SK-N-SH (cell line): ENCODE measurements around the gene SDK1. TPM values are rescaled to one million over a fixed set of nuclear protein-coding genes. Genes with fewer than 3 reads are reported as not detected.

Source experiments
- CTCF ChIA-PET: fragments of 300-600, 350-600 bp; formaldehyde crosslinking; extraction: SDS; loops from one replicate; lab custom pipeline; 2021; lab: Yijun Ruan, JAX
- POLR2A ChIA-PET: fragments of 350-600 bp; sonication (Branson Sonifier 250); formaldehyde crosslinking; extraction: SDS; loops from one replicate; lab custom pipeline; 2020; ENCODE audit warnings: antibody characterized with exemption, inconsistent platforms; lab: Yijun Ruan, JAX
- DNase-seq: peaks from one replicate; pipeline ENCODE4 v3.0.0; 2012
- H2AFZ ChIP-seq: fragments of 200-600 bp; sonication (generic); 2 replicates; pipeline ENCODE4 v1.8.1; 2016; ENCODE audit warnings: antibody characterized with exemption, mild to moderate bottlenecking, low read depth
- H3F3A ChIP-seq: fragments of 200-600 bp; sonication (generic); replicated peaks from 2 replicates; pipeline ENCODE3; 2016; ENCODE audit warnings: antibody characterized with exemption, mild to moderate bottlenecking; ENCODE audit not compliant: insufficient read depth
- H3K27ac ChIP-seq, 2 experiments: fragments of 200-500 bp in 1 of 2; fragments of 200-600 bp in 1 of 2; sonication (Bioruptor generic) in 1 of 2; sonication (generic), shearing (Covaris generic) in 1 of 2; 2 replicates each; pipeline versions ENCODE4 v1.5.1 to v1.6.1; 2014 to 2016; ENCODE audit warnings: low read depth in 2 of 2, inconsistent platforms in 1 of 2, low read length in 1 of 2, mild to moderate bottlenecking in 1 of 2, mixed read lengths in 1 of 2
- H3K27me3 ChIP-seq: fragments of 200-600 bp; sonication (generic), shearing (Covaris generic); 2 replicates; pipeline ENCODE4 v1.6.1; 2016; ENCODE audit warnings: mixed run types; ENCODE audit not compliant: insufficient read depth
- H3K36me3 ChIP-seq, 2 experiments: fragments of 200-500 bp in 1 of 2; fragments of 200-600 bp in 1 of 2; sonication (Bioruptor generic) in 1 of 2; sonication (generic) in 1 of 2; replicated peaks in 1 of 2; 2 replicates each; pipeline versions ENCODE3 to v1.5.1; 2014 to 2016; ENCODE audit warnings: low read length in 1 of 2, mild to moderate bottlenecking in 1 of 2; ENCODE audit not compliant: insufficient read depth in 2 of 2, control insufficient read depth in 1 of 2
- H3K4me1 ChIP-seq, 2 experiments: fragments of 200-500 bp in 1 of 2; fragments of 200-600 bp in 1 of 2; sonication (Bioruptor generic) in 1 of 2; sonication (generic), shearing (Covaris generic) in 1 of 2; 2 replicates each; pipeline versions ENCODE4 v1.5.1 to v1.6.1; 2014 to 2016; ENCODE audit warnings: low read depth in 1 of 2, low read length in 1 of 2, mixed run types in 1 of 2; ENCODE audit not compliant: insufficient read depth in 2 of 2, control insufficient read depth in 1 of 2
- H3K4me2 ChIP-seq: fragments of 200-600 bp; sonication (generic), shearing (Covaris generic); 2 replicates; pipeline ENCODE4 v1.6.1; 2017; ENCODE audit warnings: mixed run types
- H3K4me3 ChIP-seq, 2 experiments: fragments of 200-500 bp in 1 of 2; fragments of 200-600 bp in 1 of 2; sonication (Bioruptor generic) in 1 of 2; sonication (generic), shearing (Covaris generic) in 1 of 2; 2 replicates each; pipeline versions ENCODE4 v1.5.1 to v1.8.1; 2014 to 2016; ENCODE audit warnings: low read depth in 2 of 2, inconsistent platforms in 1 of 2, low read length in 1 of 2, mild to moderate bottlenecking in 1 of 2, mixed read lengths in 1 of 2, moderate library complexity in 1 of 2
- H3K79me2 ChIP-seq: fragments of 200-600 bp; sonication (generic); 2 replicates; pipeline ENCODE4 v1.8.1; 2017; ENCODE audit warnings: mild to moderate bottlenecking; ENCODE audit not compliant: insufficient read depth
- H3K9ac ChIP-seq: fragments of 200-600 bp; sonication (generic); 2 replicates; pipeline ENCODE4 v1.6.1; 2017; ENCODE audit warnings: mixed run types
- H3K9me2 ChIP-seq: fragments of 200-600 bp; sonication (generic); 2 replicates; pipeline ENCODE4 v1.6.1; 2017; ENCODE audit warnings: mixed run types
- H3K9me3 ChIP-seq: fragments of 200-600 bp; sonication (generic); 2 replicates; pipeline ENCODE4 v1.6.1; 2017; ENCODE audit warnings: mixed run types, mild to moderate bottlenecking, moderate library complexity
- H4K20me1 ChIP-seq: fragments of 200-600 bp; sonication (generic); 2 replicates; pipeline ENCODE4 v1.6.1; 2017; ENCODE audit warnings: mild to moderate bottlenecking, mixed run types; ENCODE audit not compliant: insufficient read depth
- CHD2 ChIP-seq: fragments of 150-350 bp; IDR thresholded peaks from 2 replicates; pipeline ENCODE4 v1.6.1; 2018; ENCODE audit warnings: low read length; ENCODE audit not compliant: partially characterized antibody
- ELF1 ChIP-seq: IDR thresholded peaks from 2 replicates; pipeline ENCODE4 v1.4.0; 2012
- EZH2phosphoT487 ChIP-seq: fragments of 200-600 bp; sonication (generic); IDR thresholded peaks from 2 replicates; pipeline ENCODE4 v1.6.1; 2017; ENCODE audit warnings: low read depth, mixed run types, mild to moderate bottlenecking, antibody characterized with exemption, moderate library complexity, borderline replicate concordance
- FOSL2 ChIP-seq: IDR thresholded peaks from 2 replicates; pipeline ENCODE4 v1.4.0; 2012; ENCODE audit warnings: low read depth, mild to moderate bottlenecking, moderate library complexity, borderline replicate concordance
- FOXJ3 ChIP-seq: sonication (generic); formaldehyde crosslinking; IDR thresholded peaks from 2 replicates; pipeline ENCODE4 v1.5.1; 2020; ENCODE audit warnings: mild to moderate bottlenecking, missing genetic modification reagents
- GABPA ChIP-seq: IDR thresholded peaks from 2 replicates; pipeline ENCODE4 v1.4.0; 2012; ENCODE audit warnings: low read depth, mild to moderate bottlenecking
- GATA2 ChIP-seq: sonication (generic); formaldehyde crosslinking; IDR thresholded peaks from 2 replicates; pipeline ENCODE4 v1.5.0; 2020; ENCODE audit warnings: mild to moderate bottlenecking, missing genetic modification reagents
- JUND ChIP-seq: IDR thresholded peaks from 2 replicates; pipeline ENCODE4 v1.4.0; 2012
- MEF2A ChIP-seq: IDR thresholded peaks from 2 replicates; pipeline ENCODE4 v1.4.0; 2012; ENCODE audit warnings: low read depth, borderline replicate concordance
- NFIC ChIP-seq: IDR thresholded peaks from 2 replicates; pipeline ENCODE4 v1.4.0; 2012; ENCODE audit warnings: borderline replicate concordance
- RAD21 ChIP-seq: IDR thresholded peaks from 2 replicates; pipeline ENCODE4 v1.6.1; 2012; ENCODE audit warnings: mild to moderate bottlenecking, low read length
- RCOR1 ChIP-seq: fragments of 150-350 bp; IDR thresholded peaks from 2 replicates; pipeline ENCODE4 v1.6.1; 2017; ENCODE audit warnings: antibody characterized with exemption, low read length
- RFX5 ChIP-seq: IDR thresholded peaks from 2 replicates; pipeline ENCODE4 v1.6.1; 2012; ENCODE audit warnings: mild to moderate bottlenecking, improper control_type of control experiment, low read length
- RXRA ChIP-seq: IDR thresholded peaks from 2 replicates; pipeline ENCODE4 v1.4.0; 2012; ENCODE audit warnings: low read depth, mild to moderate bottlenecking, borderline replicate concordance
- SIN3A ChIP-seq: IDR thresholded peaks from 2 replicates; pipeline ENCODE4 v1.6.1; 2012; ENCODE audit warnings: low read depth, mild to moderate bottlenecking, low read length, moderate library complexity, borderline replicate concordance
- SMC3 ChIP-seq: IDR thresholded peaks from 2 replicates; pipeline ENCODE4 v1.6.1; 2012; ENCODE audit warnings: low read depth, low read length, improper control_type of control experiment
- TAF1 ChIP-seq: IDR thresholded peaks from 2 replicates; pipeline ENCODE4 v1.6.1; 2012; ENCODE audit warnings: low read depth, mild to moderate bottlenecking, low read length, moderate library complexity, borderline replicate concordance
- TCF12 ChIP-seq: IDR thresholded peaks from 2 replicates; pipeline ENCODE4 v1.4.0; 2012
- TEAD4 ChIP-seq: IDR thresholded peaks from 2 replicates; pipeline ENCODE4 v1.4.0; 2012; ENCODE audit warnings: mild to moderate bottlenecking, borderline replicate concordance; ENCODE audit not compliant: insufficient read depth
- YY1 ChIP-seq: IDR thresholded peaks from 2 replicates; pipeline ENCODE4 v1.4.0; 2012; ENCODE audit warnings: low read depth, mild to moderate bottlenecking
- WGBS: methylation state at CpG from one replicate; pipeline ENCODE4 v1.1.6; 2017; ENCODE audit warnings: low lambda C conversion rate; 5-methylcytosine and 5-hydroxymethylcytosine counted together
- polyA plus RNA-seq, 3 experiments: library from polyadenylated mRNA; depleted of rRNA; stranded (reverse); fragments of >200 nt; gene quantifications; 2 replicates each; pipeline ENCODE4 v1.2.3, GENCODE V29; 2012
- TF ChIP-seq, protein P1 (sequence below): IDR thresholded peaks from 2 replicates; pipeline ENCODE4; 2012
- TF ChIP-seq, protein P2 (sequence below): fragments of 150-350 bp; IDR thresholded peaks from 2 replicates; pipeline ENCODE4 v1.6.1; 2017; ENCODE audit warnings: antibody characterized with exemption, low read length, low read depth, borderline replicate concordance

SDK1 gene
- polyA plus RNA-seq, 1 of the 3 experiments (the other 2 are of a cell fraction) = 1.2 TPM

DNA sequence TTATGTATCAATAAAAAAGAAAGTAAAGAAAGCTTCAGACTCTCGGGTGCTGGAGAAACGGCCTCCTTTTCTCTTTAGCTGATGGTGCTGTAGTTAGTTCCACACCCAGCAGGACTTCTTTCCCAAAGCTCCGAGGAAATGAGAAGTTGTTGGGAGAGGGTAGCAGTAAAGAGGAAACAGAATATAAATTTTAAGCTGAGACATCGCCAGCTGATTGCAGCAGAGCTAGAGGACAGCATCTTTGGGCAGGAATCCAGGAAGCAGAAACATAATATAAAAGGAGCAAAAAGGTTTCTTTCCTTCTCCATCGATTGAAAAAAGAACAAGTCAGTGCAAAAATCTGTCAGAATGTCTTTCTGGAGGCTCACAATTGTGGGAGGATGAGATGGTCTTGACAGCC, 764.1 kb downstream of the SDK1 start:
- ChIA-PET CTCF (interaction anchor here (0.6 to 1.2 kb wide), 4 partner anchors 10 to 293 kb away, joined by 3 read pairs; no protein-coding TSS in a partner anchor), POLR2A (no interaction called here)
- no peak overlapping the region for H2AFZ ChIP-seq
- TF ChIP-seq EZH2phosphoT487 (no peak), JUND (no peak), SIN3A (no peak), CHD2 (no peak), RFX5 (no peak), NFIC (no peak), GABPA (no peak), FOSL2 (no peak), SMC3 (no peak), ELF1 (no peak), RAD21 (no peak), GATA2 (no peak), TAF1 (no peak), TCF12 (no peak), RCOR1 (no peak), YY1 (no peak), RXRA (no peak)
- TF ChIP-seq, protein P1, sequence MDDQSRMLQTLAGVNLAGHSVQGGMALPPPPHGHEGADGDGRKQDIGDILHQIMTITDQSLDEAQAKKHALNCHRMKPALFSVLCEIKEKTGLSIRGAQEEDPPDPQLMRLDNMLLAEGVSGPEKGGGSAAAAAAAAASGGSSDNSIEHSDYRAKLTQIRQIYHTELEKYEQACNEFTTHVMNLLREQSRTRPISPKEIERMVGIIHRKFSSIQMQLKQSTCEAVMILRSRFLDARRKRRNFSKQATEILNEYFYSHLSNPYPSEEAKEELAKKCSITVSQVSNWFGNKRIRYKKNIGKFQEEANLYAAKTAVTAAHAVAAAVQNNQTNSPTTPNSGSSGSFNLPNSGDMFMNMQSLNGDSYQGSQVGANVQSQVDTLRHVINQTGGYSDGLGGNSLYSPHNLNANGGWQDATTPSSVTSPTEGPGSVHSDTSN = no peak
- no peaks in the 10 kb centered on the region for H4K20me1 ChIP-seq
- no peak overlapping the region for H3K27ac ChIP-seq
- 36% methylated on average over 5 of the region's 5 CpGs for WGBS
- no peaks in the 10 kb centered on the region for H3K9me3 ChIP-seq
- no peaks in the 10 kb centered on the region for H3K36me3 ChIP-seq
- H3F3A ChIP-seq = no peaks in the 10 kb centered on the region
- H3K9me2 ChIP-seq = no peaks in the 10 kb centered on the region
- no peak for DNase-seq
- peaks cover 0 to 8% of the 10 kb centered on the region in 2 experiments; a peak in 1 of 4 replicates for H3K4me1 ChIP-seq
- H3K79me2 ChIP-seq = no peaks in the 10 kb centered on the region
- no peak overlapping the region; the same call in 1 of the 2 replicates for H3K4me2 ChIP-seq
- no peak overlapping the region for H3K9ac ChIP-seq
- no peaks in the 10 kb centered on the region for H3K27me3 ChIP-seq
- no peak overlapping the region for H3K4me3 ChIP-seq

DNA sequence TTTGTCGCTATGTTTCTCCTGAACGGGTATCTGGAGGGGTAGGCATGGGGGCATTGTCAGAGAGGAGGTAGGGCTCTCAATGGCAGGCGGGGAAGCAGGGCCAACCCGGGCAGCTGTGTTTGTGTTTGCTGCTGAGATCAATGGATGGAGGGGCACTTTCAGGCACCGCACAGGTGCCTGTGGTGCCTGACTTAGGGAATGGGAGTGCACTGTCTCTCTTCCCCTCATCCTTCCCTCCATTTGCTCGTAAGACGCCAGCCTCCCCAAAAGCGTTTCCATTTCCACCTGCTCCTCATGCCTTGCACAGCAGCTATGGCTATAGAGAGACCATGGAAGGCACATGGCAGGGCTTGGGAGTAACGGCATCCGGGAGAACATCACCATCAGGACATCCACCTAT, 765.2 kb downstream of the SDK1 start:
- Histone ChIP-seq H4K20me1 (no peaks in the 10 kb centered on the region), H3K27me3 (no peaks in the 10 kb centered on the region), H3K4me1 (peaks cover 0 to 10% of the 10 kb centered on the region in 2 experiments; a peak in 1 of 4 replicates), H3K79me2 (no peaks in the 10 kb centered on the region), H3F3A (no peaks in the 10 kb centered on the region), H3K4me3 (no peak overlapping the region), H3K9me2 (no peaks in the 10 kb centered on the region), H3K9me3 (no peaks in the 10 kb centered on the region), H3K36me3 (no peaks in the 10 kb centered on the region), H3K9ac (no peak overlapping the region), H2AFZ (no peak overlapping the region), H3K27ac (no peak overlapping the region), H3K4me2 (no peak overlapping the region)
- CTCF ChIA-PET = interaction anchor here (0.7 to 1.2 kb wide), 3 partner anchors 9 to 16 kb away, joined by 3 read pairs; no protein-coding TSS in a partner anchor
- no peak for TF ChIP-seq CHD2
- TF ChIP-seq TEAD4 = no peak
- TF ChIP-seq, protein P2, sequence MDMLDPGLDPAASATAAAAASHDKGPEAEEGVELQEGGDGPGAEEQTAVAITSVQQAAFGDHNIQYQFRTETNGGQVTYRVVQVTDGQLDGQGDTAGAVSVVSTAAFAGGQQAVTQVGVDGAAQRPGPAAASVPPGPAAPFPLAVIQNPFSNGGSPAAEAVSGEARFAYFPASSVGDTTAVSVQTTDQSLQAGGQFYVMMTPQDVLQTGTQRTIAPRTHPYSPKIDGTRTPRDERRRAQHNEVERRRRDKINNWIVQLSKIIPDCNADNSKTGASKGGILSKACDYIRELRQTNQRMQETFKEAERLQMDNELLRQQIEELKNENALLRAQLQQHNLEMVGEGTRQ = no peak
- TF ChIP-seq SMC3 = no peak
- no peak for TF ChIP-seq FOXJ3
- TF ChIP-seq MEF2A = no peak
- POLR2A ChIA-PET = interaction anchor here (0.9 kb wide), 1 partner anchor 17 kb away, joined by 3 read pairs; no protein-coding TSS in a partner anchor
- DNase-seq = no peak
- WGBS = 69% methylated on average over 10 of the region's 10 CpGs
